Spleen (tissue), 7 donors: ENCODE results near the gene ZNF646.

Experiments used
- CTCF ChIP-seq, 11 experiments: fragments of 200-600 bp in 7 of 11; fragments of 450-650 bp in 4 of 11; sonication (generic) in 4 of 11; IDR thresholded peaks in 8 of 11; conservative IDR thresholded peaks in 3 of 11; 1 replicate in 7 of 11; 2 replicates in 4 of 11; pipeline versions ENCODE4 v1.4.0 to v1.8.0; 2016 to 2021; ENCODE audit warnings: antibody characterized with exemption in 11 of 11, inconsistent platforms in 4 of 11, mild to moderate bottlenecking in 1 of 11
- POLR2A ChIP-seq, 3 donors: fragments of 450-650 bp; IDR thresholded peaks; one replicate each; pipeline ENCODE4 v1.5.1; 2017; ENCODE audit warnings: antibody characterized with exemption in 3 of 3, mild to moderate bottlenecking in 1 of 3
- donor health status: DM: no; HTN: no; CAD: no; lungs with moderate emphysema.
- donor health status: DM: no; HTN: no; CAD: no.
- donor health status: DM: no; HTN: no; CAD: no.

GRCh38 chr16:31086629-31086906, 12.3 kb downstream of the ZNF646 start:
- TF ChIP-seq POLR2A (IDR thresholded peaks at IDR 0.05) (no peak), CTCF (IDR thresholded peaks at IDR 0.05 in 8 of 11, conservative IDR thresholded peaks at IDR 0.05 in 3 of 11) (no peak)
